Adrenal gland (tissue), 12 donors: ENCODE data around the gene EEF1AKMT2. TPM values are rescaled to one million over a fixed set of nuclear protein-coding genes. Genes with fewer than 3 reads are reported as not detected.
A peak's percentile ranks its signal among the peaks of the same experiment; 100 is the strongest.

Experiments
- DNase-seq, 7 donors: peaks; one replicate each; pipeline ENCODE4 v3.0.0-alpha.2; 2019 to 2020
- H3K27ac ChIP-seq, 5 donors: fragments of 200-600 bp; sonication (generic) in 4 of 5; 1 replicate in 3 of 5; 2 replicates in 2 of 5; pipeline versions ENCODE4 v1.5.1 to v1.8.0; 2016 to 2020; ENCODE audit warnings: mild to moderate bottlenecking in 1 of 5
- H3K27me3 ChIP-seq: fragments of 200-600 bp; 2 replicates; pipeline ENCODE4 v1.8.0; 2021
- H3K36me3 ChIP-seq, 2 donors: fragments of 200-600 bp; replicated peaks in 1 of 2; 1 replicate in 1 of 2; 2 replicates in 1 of 2; pipeline versions ENCODE4 v1.5.1 to v1.8.0; 2018 to 2022
- H3K4me1 ChIP-seq, 2 donors: fragments of 200-600 bp; replicated peaks in 1 of 2; 1 replicate in 1 of 2; 2 replicates in 1 of 2; pipeline versions ENCODE4 v1.5.1 to v1.8.0; 2018 to 2021
- H3K4me3 ChIP-seq, 4 donors: fragments of 200-600 bp; sonication (generic) in 3 of 4; one replicate each; pipeline ENCODE4 v1.5.1; 2016 to 2018
- H3K9me3 ChIP-seq, 3 donors: fragments of 200-600 bp; sonication (generic) in 1 of 3; replicated peaks in 1 of 3; 1 replicate in 2 of 3; 2 replicates in 1 of 3; pipeline versions ENCODE4 v1.5.1 to v1.8.0; 2016 to 2021
- CTCF ChIP-seq, 6 experiments: fragments of 450-650 bp in 4 of 6; fragments of 200-600 bp in 2 of 6; sonication (generic) in 1 of 6; IDR thresholded peaks; 1 replicate in 5 of 6; 2 replicates in 1 of 6; pipeline versions ENCODE4 v1.5.1 to v1.8.0; 2016 to 2021; ENCODE audit warnings: antibody characterized with exemption in 6 of 6, mild to moderate bottlenecking in 2 of 6, moderate library complexity in 1 of 6
- POLR2A ChIP-seq, 2 donors: fragments of 450-650 bp; IDR thresholded peaks; one replicate each; pipeline ENCODE4 v1.6.1; 2017; ENCODE audit warnings: antibody characterized with exemption in 2 of 2, mild to moderate bottlenecking in 2 of 2, moderate library complexity in 1 of 2
- WGBS, 4 donors: extraction: QIAGEN DNeasy Blood & Tissue Kit in 2 of 4; methylation state at CpG; one replicate each; pipeline versions ENCODE4 v1.1.5 to v1.1.7; 2013 to 2017; 5-methylcytosine and 5-hydroxymethylcytosine counted together
- intact Hi-C, 2 donors: fragments of 100-400 bp; cut with DNase I; formaldehyde crosslinking; loops; one replicate each; pipeline versions ENCODE4 v1.14.1 to v1.15.0; 2022 to 2023
- polyA plus RNA-seq, 3 donors: library from polyadenylated mRNA; stranded (reverse); fragments of 200-250 nt in 2 of 3; fragments of 350-450 nt in 1 of 3; fragmentation: Illumina TruSeq in 1 of 3; extraction: RNeasy Lipid Tissue Mini Kit (QIAGEN cat#74804) in 1 of 3; gene quantifications; one replicate each; pipeline ENCODE4 v1.2.3, GENCODE V29; 2013 to 2014
- total RNA-seq, 9 donors: library from RNA; depleted of rRNA in 4 of 9; stranded (reverse); fragments of >200 nt in 4 of 9; fragments of 120-200 nt in 1 of 9; fragmentation: NEBNext Ultra II Directional in 1 of 9; extraction: Animal tissue kit (Norgen Biotek cat#: 25700) in 1 of 9; gene quantifications; one replicate each; pipeline versions ENCODE4 v1.1.0 to v1.2.4, GENCODE V29; 2013 to 2023
- donor health status: healthy with polysubstance abuse.
- donor health status: Bipolar disorder and iron deficiency.
- donor health status: DM: yes; HTN: yes; CAD: no.
- donor health status: DM: no; HTN: no; CAD: no.
- donor health status: DM: no; HTN: no; CAD: no.
- donor health status: DM: yes; HTN: yes; CAD: no.

The EEF1AKMT2 gene
- total and polyA plus RNA-seq, 12 donors, result 2.7 to 24.5 (median 17.1) TPM

- TF ChIP-seq POLR2A (IDR thresholded peaks at IDR 0.05), result no peak
- TF ChIP-seq CTCF (IDR thresholded peaks at IDR 0.05), result no peak
- H3K36me3 ChIP-seq, result no peaks in the 10 kb centered on the region
- no peaks in the 10 kb centered on the region for H3K9me3 ChIP-seq
- H3K27me3 ChIP-seq, result no peaks in the 10 kb centered on the region
- intact Hi-C loops, result loop anchor here in 1 of 2 donors (2.0 kb wide), 1 partner anchor 214 kb away; no protein-coding TSS in a partner anchor
- WGBS, 4 donors, result 67 to 71% (median 68%) methylated on average over 4 of the region's 4 CpGs
- peak overlapping the region in 3 of 5 donors; percentile 73 to 95 (median 85) for H3K27ac ChIP-seq
- peaks cover 29 to 35% of the 10 kb centered on the region in 2 donors for H3K4me1 ChIP-seq
- peak overlapping the region in 1 of 4 donors; percentile 79 for H3K4me3 ChIP-seq
- no peak for DNase-seq
Measured at GRCh38 chr10:124745252-124745651, 46.4 kb downstream of the EEF1AKMT2 start.

GRCh38 chr10:124744102-124745050 lies 47.3 kb downstream of the EEF1AKMT2 start, which contains the start of gene FAM53B:
TSS of gene FAM53B (minus strand) at chr10:124744378. CDS start at chr10:124706713, 37,665 bp downstream.
- H3K36me3 ChIP-seq, result no peaks in the 10 kb centered on the region
- no peaks in the 10 kb centered on the region for H3K9me3 ChIP-seq
- peak; percentile 45 to 72 for TF ChIP-seq POLR2A (IDR thresholded peaks at IDR 0.05)
- TF ChIP-seq CTCF (IDR thresholded peaks at IDR 0.05), result peak in 2 of 6 experiments; percentile 47 to 83
- DNase-seq, result peak; percentile 82 to 86 (median 83)
- WGBS, 4 donors, result 0 to 2% (median 0%) methylated on average over 7 to 97 of the region's 100 CpGs
- H3K27me3 ChIP-seq, result no peaks in the 10 kb centered on the region
- peak within 1 kb of the TSS; percentile 21 to 79 (median 46) for H3K4me3 ChIP-seq
- intact Hi-C loops, result loop anchor here (2.0 to 5.0 kb wide), 2 partner anchors 207 to 214 kb away; no protein-coding TSS in a partner anchor
- H3K27ac ChIP-seq, result peak within 1 kb of the TSS; percentile 19 to 95 (median 90)
- H3K4me1 ChIP-seq, result peaks cover 38 to 44% of the 10 kb centered on the region in 2 donors

- H3K4me3 ChIP-seq, result peak overlapping the region; percentile 21 to 79 (median 46)
- 0 to 1% (median 0%) methylated on average over 41 to 101 of the region's 101 CpGs for WGBS, 4 donors
- no peaks in the 10 kb centered on the region for H3K27me3 ChIP-seq
- DNase-seq, result peak in 6 of 7 donors; percentile 47 to 71 (median 56)
- no peaks in the 10 kb centered on the region for H3K9me3 ChIP-seq
- peaks cover 47 to 53% of the 10 kb centered on the region in 2 donors for H3K4me1 ChIP-seq
- H3K27ac ChIP-seq, result peak overlapping the region; percentile 19 to 95 (median 90)
- no peak for TF ChIP-seq POLR2A (IDR thresholded peaks at IDR 0.05)
- TF ChIP-seq CTCF (IDR thresholded peaks at IDR 0.05), result no peak
- intact Hi-C loops, result loop anchor here (2.0 to 5.0 kb wide), 2 partner anchors 206 to 213 kb away; no protein-coding TSS in a partner anchor
- H3K36me3 ChIP-seq, result no peaks in the 10 kb centered on the region
Measured at GRCh38 chr10:124743191-124744101, 48.2 kb downstream of the EEF1AKMT2 start.
